ENCODE data around the gene MANSC1.

The MANSC1 gene

DNA sequence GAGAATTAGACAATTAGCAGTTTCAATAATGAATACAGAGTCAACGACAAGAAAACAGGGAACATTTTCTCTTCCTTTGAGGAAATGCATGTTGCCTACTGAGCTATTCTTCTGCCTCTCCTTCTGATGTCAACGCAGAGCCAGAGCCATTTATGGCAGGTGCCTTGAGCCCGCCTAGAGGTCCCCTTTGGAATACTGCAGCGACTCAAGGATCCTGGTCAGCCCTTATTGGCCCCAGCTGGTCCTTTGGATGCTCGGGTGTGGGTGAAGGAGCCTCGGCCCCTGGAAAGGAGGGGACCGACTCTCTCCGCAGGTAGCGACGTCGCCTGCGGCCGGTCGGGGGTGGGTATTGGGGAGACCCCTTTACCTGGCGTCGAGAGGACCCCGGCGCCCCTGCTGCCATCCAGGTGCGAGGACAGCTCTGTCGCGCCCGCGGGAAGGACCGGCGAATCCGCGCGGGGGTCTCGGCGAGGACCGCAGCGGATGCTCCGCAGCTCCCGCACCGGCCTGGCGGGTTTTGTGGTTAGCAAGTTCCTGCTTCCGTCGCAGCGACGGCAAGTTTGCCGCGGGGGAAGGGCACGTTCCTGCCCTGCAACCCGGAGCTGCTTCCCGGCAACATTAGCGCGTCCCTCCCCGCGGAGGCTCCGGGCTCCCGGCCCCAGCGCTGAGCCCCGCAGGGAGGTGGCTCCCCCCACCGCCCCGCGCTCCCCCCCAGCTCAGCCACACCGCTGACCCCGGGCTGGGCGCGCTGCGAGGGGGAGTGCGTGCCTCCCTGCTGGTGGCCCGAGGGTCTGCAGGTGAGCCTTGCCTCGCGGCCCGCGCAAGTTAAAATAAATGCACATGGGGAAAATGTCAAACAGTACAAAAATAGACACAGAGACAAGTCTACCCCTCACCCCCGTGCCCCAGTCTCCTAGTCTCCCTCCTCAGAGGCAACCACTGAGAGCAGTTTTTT, at the start of gene MANSC1:
MANSC1 (minus strand) TSS at position 532 of the 955 bp plus-strand sequence. CDS start 6,928 bp downstream, outside the sequence.
- ATAC-seq (replicated peaks) (peak; percentile 84 to 88), DNase-seq (peak; percentile 28)
- no peaks in the 10 kb centered on the region for H3K9me3 Mint-ChIP-seq
- H3K4me3 Mint-ChIP-seq, result peak within 1 kb of the TSS; percentile 72 to 76
- peak within 1 kb of the TSS; percentile 37 for H3K27ac Mint-ChIP-seq
- no peaks in the 10 kb centered on the region for H3K36me3 Mint-ChIP-seq
- H3K27me3 Mint-ChIP-seq, result no peaks in the 10 kb centered on the region
- H3K4me1 Mint-ChIP-seq, result peaks cover 3 to 9% of the 10 kb centered on the region in 2 donors

GRCh38 chr12:12399161-12399560, 49.1 kb upstream of the MANSC1 start:
- H3K4me1 Mint-ChIP-seq, result peaks cover 2 to 10% of the 10 kb centered on the region in 2 donors
- H3K27ac Mint-ChIP-seq, result no peak overlapping the region

GRCh38 chr12:12398026-12398859, 48.2 kb upstream of the MANSC1 start:
- Mint-ChIP-seq H3K27me3 (no peaks in the 10 kb centered on the region), H3K9me3 (peaks cover 0 to 4% of the 10 kb centered on the region in 2 donors), H3K36me3 (peaks cover 24 to 39% of the 10 kb centered on the region in 2 donors), H3K4me3 (no peak overlapping the region), H3K4me1 (peaks cover 2 to 7% of the 10 kb centered on the region in 2 donors), H3K27ac (no peak overlapping the region)
- DNase-seq (no peak), ATAC-seq (replicated peaks) (no peak)

More at GRCh38 chr12:12399161-12399560, 49.1 kb upstream of the MANSC1 start:
- Mint-ChIP-seq H3K4me3 (no peak overlapping the region), H3K27me3 (no peaks in the 10 kb centered on the region), H3K36me3 (peaks cover 24 to 43% of the 10 kb centered on the region in 2 donors), H3K9me3 (peaks cover 0 to 4% of the 10 kb centered on the region in 2 donors)
- DNase-seq (no peak), ATAC-seq (replicated peaks) (no peak)

DNA sequence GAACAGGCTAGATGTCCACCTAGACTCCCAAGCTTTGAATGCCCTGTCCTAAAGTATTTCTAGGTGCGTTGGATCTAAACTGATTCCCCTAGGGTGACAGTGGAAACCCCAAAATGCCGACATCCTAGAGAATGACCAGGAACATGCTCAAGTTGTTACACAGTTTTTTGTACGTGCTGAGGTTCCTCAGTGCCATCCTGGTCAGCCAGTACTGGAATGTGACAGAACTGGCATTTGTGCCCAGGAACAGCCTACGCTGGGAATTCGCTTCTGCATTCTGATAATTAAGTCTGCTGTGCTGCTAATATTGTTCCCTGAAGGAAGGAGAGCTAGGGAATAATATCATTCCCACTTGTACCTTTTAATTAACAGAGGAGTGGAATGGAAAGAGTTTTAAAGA, 47.1 kb upstream of the MANSC1 start:
- Mint-ChIP-seq H3K27me3 (no peaks in the 10 kb centered on the region), H3K36me3 (peaks cover 24 to 38% of the 10 kb centered on the region in 2 donors), H3K4me1 (peaks cover 2 to 7% of the 10 kb centered on the region in 2 donors), H3K27ac (peak overlapping the region; percentile 31), H3K9me3 (peaks cover 0 to 4% of the 10 kb centered on the region in 2 donors), H3K4me3 (no peak overlapping the region)
- ATAC-seq (replicated peaks) (no peak), DNase-seq (no peak)

DNA sequence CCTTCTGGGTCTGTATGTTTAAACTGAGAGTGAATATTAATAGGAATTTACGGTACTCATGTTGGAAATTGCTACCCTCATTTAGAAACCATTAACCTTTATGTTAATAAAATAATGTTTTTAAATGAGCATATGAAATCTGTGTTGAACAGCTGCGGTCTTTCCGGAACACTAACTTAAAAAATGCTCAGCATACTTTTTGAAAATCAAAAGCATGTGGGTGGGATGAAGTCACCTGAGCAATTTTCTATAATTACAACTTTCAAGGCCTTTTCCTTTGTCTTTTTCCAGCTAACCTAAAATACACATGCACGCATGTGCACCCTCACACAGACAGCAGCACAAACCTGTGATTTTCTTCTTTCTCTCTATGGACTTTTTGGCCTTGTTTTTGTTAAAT, 46.7 kb upstream of the MANSC1 start:
- Mint-ChIP-seq H3K4me1 (peaks cover 2 to 7% of the 10 kb centered on the region in 2 donors), H3K27me3 (no peaks in the 10 kb centered on the region), H3K36me3 (peaks cover 24 to 36% of the 10 kb centered on the region in 2 donors), H3K9me3 (peaks cover 0 to 4% of the 10 kb centered on the region in 2 donors), H3K27ac (no peak overlapping the region), H3K4me3 (no peak overlapping the region)
- ATAC-seq (replicated peaks) (no peak), DNase-seq (no peak)

GRCh38 chr12:12393171-12393570, 43.1 kb upstream of the MANSC1 start:
- Mint-ChIP-seq H3K9me3 (no peaks in the 10 kb centered on the region), H3K4me1 (peaks cover 2 to 7% of the 10 kb centered on the region in 2 donors), H3K4me3 (no peak overlapping the region), H3K27ac (no peak overlapping the region), H3K36me3 (peaks cover 19 to 34% of the 10 kb centered on the region in 2 donors), H3K27me3 (no peaks in the 10 kb centered on the region)
- DNase-seq (no peak), ATAC-seq (replicated peaks) (no peak)

GRCh38 chr12:12392413-12392812, 42.4 kb upstream of the MANSC1 start:
- H3K36me3 Mint-ChIP-seq, result peaks cover 16 to 35% of the 10 kb centered on the region in 2 donors
- H3K4me3 Mint-ChIP-seq, result no peak overlapping the region
- H3K27ac Mint-ChIP-seq, result no peak overlapping the region
- ATAC-seq (replicated peaks), result no peak
- no peak for DNase-seq
- H3K9me3 Mint-ChIP-seq, result no peaks in the 10 kb centered on the region
- H3K4me1 Mint-ChIP-seq, result peaks cover 5 to 7% of the 10 kb centered on the region in 2 donors
- no peaks in the 10 kb centered on the region for H3K27me3 Mint-ChIP-seq

GRCh38 chr12:12387501-12387900, 37.5 kb upstream of the MANSC1 start:
- DNase-seq (no peak), ATAC-seq (replicated peaks) (no peak)
- H3K27ac Mint-ChIP-seq, result no peak overlapping the region
- H3K9me3 Mint-ChIP-seq, result no peaks in the 10 kb centered on the region
- no peak overlapping the region for H3K4me3 Mint-ChIP-seq
- H3K4me1 Mint-ChIP-seq, result peaks cover 0 to 3% of the 10 kb centered on the region in 2 donors
- H3K36me3 Mint-ChIP-seq, result peaks cover 23 to 42% of the 10 kb centered on the region in 2 donors
- H3K27me3 Mint-ChIP-seq, result no peaks in the 10 kb centered on the region

DNA sequence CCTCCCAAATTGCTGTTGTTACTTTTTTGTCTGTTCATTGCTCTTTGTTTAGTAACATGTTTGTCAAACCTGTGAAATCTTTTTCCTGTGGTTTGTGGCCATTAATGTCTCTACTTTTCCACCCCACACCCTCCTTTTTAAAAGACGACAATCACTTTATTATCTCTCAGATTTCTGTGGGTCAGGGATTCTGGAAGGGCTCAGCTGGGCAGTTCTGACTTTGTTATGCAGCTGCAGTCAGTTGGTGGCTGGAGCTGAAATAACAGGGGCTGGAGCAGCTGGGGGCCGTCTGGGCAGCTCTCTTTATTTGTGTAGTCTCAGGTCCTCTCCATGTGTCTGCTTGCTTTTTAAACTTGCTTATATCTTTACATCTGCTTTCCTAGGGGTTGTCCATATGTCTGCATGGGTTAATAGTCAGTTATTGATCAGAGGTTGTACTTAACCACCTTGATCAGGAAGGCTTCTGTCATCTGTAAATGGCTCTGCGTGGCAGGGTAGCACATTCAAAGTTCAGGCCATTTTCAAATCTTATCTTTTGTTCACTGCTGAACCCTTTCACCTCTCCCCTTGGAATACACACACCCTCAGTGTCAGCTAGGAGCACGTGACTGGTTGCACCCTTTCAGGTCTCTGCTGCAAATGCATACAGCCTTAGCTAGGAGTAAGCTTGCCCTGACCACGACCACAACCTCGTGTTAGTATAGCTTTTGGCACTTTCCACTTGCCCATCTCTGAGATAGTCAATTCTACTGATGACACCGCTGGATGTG, 34.7 kb upstream of the MANSC1 start:
- no peaks in the 10 kb centered on the region for H3K27me3 Mint-ChIP-seq
- ATAC-seq (replicated peaks) (no peak), DNase-seq (no peak)
- H3K4me3 Mint-ChIP-seq, result no peak overlapping the region
- peaks cover 26 to 47% of the 10 kb centered on the region in 2 donors for H3K36me3 Mint-ChIP-seq
- peaks cover 8 to 15% of the 10 kb centered on the region in 2 donors for H3K4me1 Mint-ChIP-seq
- H3K9me3 Mint-ChIP-seq, result no peaks in the 10 kb centered on the region
- peak overlapping the region; percentile 66 for H3K27ac Mint-ChIP-seq

GRCh38 chr12:12381982-12382381, 31.9 kb upstream of the MANSC1 start:
- H3K36me3 Mint-ChIP-seq, result peaks cover 32 to 51% of the 10 kb centered on the region in 2 donors
- no peak for ATAC-seq (replicated peaks)
- H3K27ac Mint-ChIP-seq, result no peak overlapping the region
- no peaks in the 10 kb centered on the region for H3K27me3 Mint-ChIP-seq
- peaks cover 6 to 18% of the 10 kb centered on the region in 2 donors for H3K4me1 Mint-ChIP-seq
- no peaks in the 10 kb centered on the region for H3K9me3 Mint-ChIP-seq
- DNase-seq, result no peak
- H3K4me3 Mint-ChIP-seq, result no peak overlapping the region

DNA sequence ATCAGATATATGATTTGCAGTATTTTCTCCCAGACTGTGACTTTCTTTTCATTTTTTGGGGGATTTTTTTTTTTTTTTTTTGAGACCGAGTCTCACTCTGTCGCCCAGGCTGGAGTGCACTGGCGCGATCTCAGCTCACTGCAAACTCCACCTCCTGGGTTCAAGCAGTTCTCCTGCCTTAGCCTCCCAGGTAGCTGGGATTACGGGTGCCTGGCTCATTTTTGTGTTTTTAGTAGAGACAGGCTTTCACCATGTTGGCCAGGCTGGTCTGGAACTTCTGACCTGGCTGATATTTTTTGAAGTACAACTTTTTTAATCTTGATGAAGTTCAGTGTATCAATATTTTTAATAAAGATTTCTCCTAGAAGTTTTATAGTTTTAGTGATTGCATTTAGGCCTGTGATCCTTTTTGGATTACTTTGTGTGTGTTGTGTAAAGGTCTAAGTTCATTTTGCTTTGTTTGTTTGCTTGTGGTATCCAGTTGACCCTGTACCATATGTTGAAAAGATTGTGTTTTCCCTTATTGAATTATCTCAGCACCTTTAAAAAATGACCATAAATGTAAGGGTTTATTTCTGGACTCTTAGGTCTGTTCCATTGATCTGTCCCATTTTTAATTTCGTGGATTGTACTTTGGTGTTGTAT, 31.0 kb upstream of the MANSC1 start:
- Mint-ChIP-seq H3K27ac (no peak overlapping the region), H3K4me1 (peaks cover 6 to 18% of the 10 kb centered on the region in 2 donors)

DNA sequence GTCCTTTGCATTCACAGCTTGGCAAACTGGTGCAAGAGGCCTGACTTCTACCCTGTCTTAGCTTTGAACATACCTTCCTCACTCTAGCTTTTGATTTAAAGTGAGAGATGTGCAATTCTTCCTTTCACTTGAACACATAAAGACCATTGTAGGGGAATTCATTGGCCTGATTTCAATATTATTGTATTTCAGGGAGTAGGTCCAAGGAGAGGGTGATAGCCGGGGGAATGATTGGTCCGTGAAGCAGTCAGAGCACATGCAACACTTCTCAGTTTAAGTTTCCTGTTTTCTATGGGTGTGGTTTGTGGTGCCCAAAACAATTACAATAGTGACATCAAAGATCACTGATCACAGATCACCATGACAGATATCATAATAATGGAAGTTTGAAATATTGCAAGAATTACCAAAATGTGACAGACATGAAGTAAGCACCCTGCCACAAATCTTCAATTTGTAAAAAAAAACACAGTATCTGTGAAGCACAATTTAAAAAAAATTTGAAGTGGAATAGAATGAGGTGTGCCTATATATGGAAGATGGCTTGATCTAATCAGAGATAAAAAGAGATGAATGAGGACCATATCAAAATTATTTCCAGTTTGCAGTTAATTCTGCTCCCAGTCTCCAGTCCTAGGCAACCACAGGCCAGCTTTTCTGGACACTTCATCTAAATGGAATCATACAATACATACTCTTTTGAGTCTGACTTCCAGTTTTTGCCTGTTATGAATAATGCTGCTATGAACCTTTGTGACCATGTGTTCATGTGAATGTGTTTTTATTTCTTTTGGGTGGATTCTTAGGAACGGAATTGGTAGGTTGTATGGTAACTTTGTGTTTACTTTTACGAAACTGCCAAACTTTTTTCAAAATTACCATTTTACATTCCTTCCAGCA, 30.0 kb upstream of the MANSC1 start:
- ATAC-seq (replicated peaks) (peak; percentile 57 to 73), DNase-seq (no peak)
- Mint-ChIP-seq H3K4me1 (peaks cover 6 to 18% of the 10 kb centered on the region in 2 donors), H3K36me3 (peaks cover 32 to 48% of the 10 kb centered on the region in 2 donors), H3K4me3 (no peak overlapping the region), H3K9me3 (no peaks in the 10 kb centered on the region), H3K27me3 (no peaks in the 10 kb centered on the region), H3K27ac (peak overlapping the region; percentile 54)

More for the DNA sequence above, 31.0 kb upstream of the MANSC1 start:
- no peaks in the 10 kb centered on the region for H3K27me3 Mint-ChIP-seq
- ATAC-seq (replicated peaks), result no peak
- H3K4me3 Mint-ChIP-seq, result no peak overlapping the region
- no peak for DNase-seq
- peaks cover 32 to 51% of the 10 kb centered on the region in 2 donors for H3K36me3 Mint-ChIP-seq
- H3K9me3 Mint-ChIP-seq, result no peaks in the 10 kb centered on the region
